IMR-90 (cell line): ENCODE measurements around the gene CREB5.

ENCODE experiments used
- BHLHE40 ChIP-seq: fragments of 150-350 bp; IDR thresholded peaks from 2 replicates; pipeline ENCODE4 v1.6.1; 2016; ENCODE audit warnings: mild to moderate bottlenecking, low read depth, low read length
- CHD1 ChIP-seq: IDR thresholded peaks from 2 replicates; pipeline ENCODE4 v1.6.1; 2012; ENCODE audit warnings: low read depth, low read length, improper control_type of control experiment
- ELK1 ChIP-seq: fragments of 150-350 bp; IDR thresholded peaks from 2 replicates; pipeline ENCODE4 v1.6.1; 2016; ENCODE audit warnings: low read depth, mild to moderate bottlenecking, low read length, moderate library complexity, borderline replicate concordance
- MAZ ChIP-seq: IDR thresholded peaks from 2 replicates; pipeline ENCODE4 v1.6.1; 2012; ENCODE audit warnings: low read depth, mild to moderate bottlenecking, low read length, improper control_type of control experiment, moderate library complexity, borderline replicate concordance
- MXI1 ChIP-seq: IDR thresholded peaks from 2 replicates; pipeline ENCODE4 v1.6.1; 2012; ENCODE audit warnings: low read depth, mild to moderate bottlenecking, low read length, moderate library complexity, borderline replicate concordance
- POLR2A ChIP-seq: IDR thresholded peaks from 2 replicates; pipeline ENCODE4 v1.6.1; 2012; ENCODE audit warnings: mild to moderate bottlenecking, low read depth, low read length
- RCOR1 ChIP-seq: IDR thresholded peaks from 2 replicates; pipeline ENCODE4 v1.6.1; 2012; ENCODE audit warnings: mild to moderate bottlenecking, low read length, improper control_type of control experiment; ENCODE audit not compliant: insufficient replicate concordance
- TF ChIP-seq, protein P1 (sequence below): conservative IDR thresholded peaks from 2 replicates; pipeline ENCODE4 v1.5.1; 2012; ENCODE audit warnings: mild to moderate bottlenecking, low read depth, low read length, improper control_type of control experiment
- TF ChIP-seq, protein P2 (sequence below): fragments of 150-350 bp; IDR thresholded peaks from 2 replicates; pipeline ENCODE4 v1.6.1; 2017; ENCODE audit warnings: mild to moderate bottlenecking, antibody characterized with exemption, low read length, low read depth

DNA sequence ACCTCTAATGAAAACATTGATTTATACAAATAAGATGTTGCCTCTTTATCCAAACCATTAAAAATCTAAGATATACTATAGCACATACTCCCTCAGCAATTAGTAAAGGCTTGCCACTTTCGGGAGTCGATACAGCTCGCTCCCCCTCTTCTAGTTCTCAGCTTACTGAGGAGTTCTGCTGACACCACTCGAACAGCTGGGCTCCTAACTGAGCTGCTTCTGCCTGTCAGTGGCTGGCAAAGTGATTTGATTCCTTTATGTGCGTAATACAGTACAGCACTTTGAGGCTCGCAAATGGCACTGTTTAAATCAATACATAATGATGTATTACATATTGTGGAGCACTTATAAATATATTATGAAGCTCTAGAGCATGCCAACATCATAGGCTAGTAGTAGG is 241.8 kb downstream of the CREB5 start:
- TF ChIP-seq, protein P1, sequence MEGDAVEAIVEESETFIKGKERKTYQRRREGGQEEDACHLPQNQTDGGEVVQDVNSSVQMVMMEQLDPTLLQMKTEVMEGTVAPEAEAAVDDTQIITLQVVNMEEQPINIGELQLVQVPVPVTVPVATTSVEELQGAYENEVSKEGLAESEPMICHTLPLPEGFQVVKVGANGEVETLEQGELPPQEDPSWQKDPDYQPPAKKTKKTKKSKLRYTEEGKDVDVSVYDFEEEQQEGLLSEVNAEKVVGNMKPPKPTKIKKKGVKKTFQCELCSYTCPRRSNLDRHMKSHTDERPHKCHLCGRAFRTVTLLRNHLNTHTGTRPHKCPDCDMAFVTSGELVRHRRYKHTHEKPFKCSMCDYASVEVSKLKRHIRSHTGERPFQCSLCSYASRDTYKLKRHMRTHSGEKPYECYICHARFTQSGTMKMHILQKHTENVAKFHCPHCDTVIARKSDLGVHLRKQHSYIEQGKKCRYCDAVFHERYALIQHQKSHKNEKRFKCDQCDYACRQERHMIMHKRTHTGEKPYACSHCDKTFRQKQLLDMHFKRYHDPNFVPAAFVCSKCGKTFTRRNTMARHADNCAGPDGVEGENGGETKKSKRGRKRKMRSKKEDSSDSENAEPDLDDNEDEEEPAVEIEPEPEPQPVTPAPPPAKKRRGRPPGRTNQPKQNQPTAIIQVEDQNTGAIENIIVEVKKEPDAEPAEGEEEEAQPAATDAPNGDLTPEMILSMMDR: no peak
- TF ChIP-seq POLR2A (no peak), BHLHE40 (no peak), RCOR1 (no peak), MAZ (no peak), CHD1 (no peak), ELK1 (no peak), MXI1 (no peak)
- TF ChIP-seq, protein P2, sequence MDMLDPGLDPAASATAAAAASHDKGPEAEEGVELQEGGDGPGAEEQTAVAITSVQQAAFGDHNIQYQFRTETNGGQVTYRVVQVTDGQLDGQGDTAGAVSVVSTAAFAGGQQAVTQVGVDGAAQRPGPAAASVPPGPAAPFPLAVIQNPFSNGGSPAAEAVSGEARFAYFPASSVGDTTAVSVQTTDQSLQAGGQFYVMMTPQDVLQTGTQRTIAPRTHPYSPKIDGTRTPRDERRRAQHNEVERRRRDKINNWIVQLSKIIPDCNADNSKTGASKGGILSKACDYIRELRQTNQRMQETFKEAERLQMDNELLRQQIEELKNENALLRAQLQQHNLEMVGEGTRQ: no peak
